ENCODE data around the gene STIM2.

Gene STIM2

GRCh38 chr4:26860922-26861433 is 337 bp downstream of the STIM2 start:
- TF ChIP-seq, protein P1, sequence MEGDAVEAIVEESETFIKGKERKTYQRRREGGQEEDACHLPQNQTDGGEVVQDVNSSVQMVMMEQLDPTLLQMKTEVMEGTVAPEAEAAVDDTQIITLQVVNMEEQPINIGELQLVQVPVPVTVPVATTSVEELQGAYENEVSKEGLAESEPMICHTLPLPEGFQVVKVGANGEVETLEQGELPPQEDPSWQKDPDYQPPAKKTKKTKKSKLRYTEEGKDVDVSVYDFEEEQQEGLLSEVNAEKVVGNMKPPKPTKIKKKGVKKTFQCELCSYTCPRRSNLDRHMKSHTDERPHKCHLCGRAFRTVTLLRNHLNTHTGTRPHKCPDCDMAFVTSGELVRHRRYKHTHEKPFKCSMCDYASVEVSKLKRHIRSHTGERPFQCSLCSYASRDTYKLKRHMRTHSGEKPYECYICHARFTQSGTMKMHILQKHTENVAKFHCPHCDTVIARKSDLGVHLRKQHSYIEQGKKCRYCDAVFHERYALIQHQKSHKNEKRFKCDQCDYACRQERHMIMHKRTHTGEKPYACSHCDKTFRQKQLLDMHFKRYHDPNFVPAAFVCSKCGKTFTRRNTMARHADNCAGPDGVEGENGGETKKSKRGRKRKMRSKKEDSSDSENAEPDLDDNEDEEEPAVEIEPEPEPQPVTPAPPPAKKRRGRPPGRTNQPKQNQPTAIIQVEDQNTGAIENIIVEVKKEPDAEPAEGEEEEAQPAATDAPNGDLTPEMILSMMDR (IDR thresholded peaks at IDR 0.05): no peak
- DNase-seq (ENCODE audit: low spot score): peak; percentile 81
- H3K4me3 ChIP-seq: peak overlapping the region; percentile 95
- H3K27ac ChIP-seq: peak overlapping the region; percentile 87 to 97

DNA sequence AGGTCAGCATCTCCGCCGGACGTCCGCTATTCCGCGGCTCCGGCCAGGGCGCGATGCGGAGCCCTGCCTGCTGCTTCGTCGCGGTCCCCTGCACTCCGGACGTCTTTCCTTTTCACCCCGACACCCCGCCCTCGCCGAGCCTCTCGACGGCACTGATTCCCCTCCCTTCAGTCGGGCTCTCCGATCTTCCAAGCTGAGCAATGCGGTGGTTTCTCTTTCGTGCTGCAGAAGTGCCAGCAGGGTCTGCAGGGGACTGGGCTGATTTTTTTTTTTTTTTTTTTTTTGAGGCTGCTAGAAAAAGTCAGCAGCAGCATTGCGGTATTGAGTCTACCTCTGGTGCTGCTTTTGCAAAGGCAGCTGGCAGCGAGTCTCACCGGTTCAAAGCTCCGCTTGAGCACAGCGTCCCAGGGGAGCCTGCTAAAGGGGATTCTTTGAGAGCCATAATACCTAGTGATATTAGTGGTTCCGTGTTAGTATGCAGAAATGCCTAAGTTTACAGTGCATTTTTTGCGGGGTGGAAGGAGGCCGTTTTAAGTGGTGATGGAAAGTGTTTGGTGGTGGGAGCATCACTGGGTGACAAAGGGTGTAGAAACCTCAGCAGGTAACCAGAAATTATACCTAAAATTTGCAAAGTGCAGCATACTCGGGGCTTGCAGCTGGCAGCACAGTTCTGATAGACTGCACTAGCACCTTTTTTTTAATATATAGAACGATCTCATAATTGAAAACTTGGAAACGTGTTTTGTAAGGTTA is 969 bp downstream of the STIM2 start:
- peak; percentile 84 for DNase-seq (ENCODE audit: low spot score)
- TF ChIP-seq, protein P1 (IDR thresholded peaks at IDR 0.05): no peak
- Histone ChIP-seq H3K4me3 (peak overlapping the region; percentile 95), H3K27ac (peak overlapping the region; percentile 87 to 97)

DNA sequence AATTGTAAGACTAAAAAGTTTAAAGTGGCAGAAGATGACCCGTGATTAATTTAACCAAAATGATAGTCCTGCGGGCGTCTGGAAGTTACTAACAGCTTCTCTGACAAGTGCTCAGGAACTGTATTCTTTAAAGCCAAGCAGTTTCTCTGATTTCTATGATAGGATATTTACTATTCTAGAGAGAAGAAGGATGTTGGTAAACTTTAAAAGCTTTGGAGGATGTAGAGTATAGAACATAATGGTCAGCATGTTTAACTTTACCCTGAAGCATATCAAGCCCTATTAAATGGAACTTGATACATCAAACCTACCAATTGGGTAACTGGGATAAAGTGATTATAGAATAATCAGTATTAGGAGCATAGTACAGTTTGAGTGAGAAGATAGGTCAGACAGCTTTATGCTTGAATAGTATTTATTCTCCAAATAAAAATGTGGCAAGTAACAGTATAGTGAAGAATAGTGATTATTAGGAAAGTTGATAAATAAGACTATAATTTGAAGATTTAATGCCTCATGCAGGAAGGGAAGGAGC is 1.8 kb downstream of the STIM2 start:
- TF ChIP-seq, protein P1 (IDR thresholded peaks at IDR 0.05): no peak
- DNase-seq (ENCODE audit: low spot score): no peak
- Histone ChIP-seq H3K4me3 (peak overlapping the region; percentile 95), H3K27ac (peak overlapping the region in 1 of 2 donors; percentile 2)

DNA sequence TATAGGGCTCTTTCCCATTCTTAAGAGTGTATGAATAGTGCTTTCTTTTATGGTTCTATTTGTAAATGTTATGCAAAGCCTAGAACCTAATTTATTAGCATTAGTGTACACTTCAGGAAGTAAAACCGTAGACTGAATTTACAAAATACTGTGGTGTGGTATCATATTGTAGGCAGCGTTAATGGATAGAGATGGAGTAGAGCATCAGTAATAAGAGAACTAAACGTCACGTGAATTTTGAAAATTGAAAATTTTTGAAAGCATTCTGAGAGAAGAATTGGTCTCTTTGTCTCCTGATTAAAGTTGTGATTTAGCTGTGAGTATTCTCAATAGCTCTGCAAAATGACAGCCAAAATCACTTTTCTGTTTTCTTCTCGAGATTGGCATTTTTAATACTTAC is 2.9 kb downstream of the STIM2 start:
- Histone ChIP-seq H3K27ac (no peak overlapping the region), H3K4me3 (no peak overlapping the region)
- TF ChIP-seq, protein P1 (IDR thresholded peaks at IDR 0.05): no peak
- no peak for DNase-seq (ENCODE audit: low spot score)

DNA sequence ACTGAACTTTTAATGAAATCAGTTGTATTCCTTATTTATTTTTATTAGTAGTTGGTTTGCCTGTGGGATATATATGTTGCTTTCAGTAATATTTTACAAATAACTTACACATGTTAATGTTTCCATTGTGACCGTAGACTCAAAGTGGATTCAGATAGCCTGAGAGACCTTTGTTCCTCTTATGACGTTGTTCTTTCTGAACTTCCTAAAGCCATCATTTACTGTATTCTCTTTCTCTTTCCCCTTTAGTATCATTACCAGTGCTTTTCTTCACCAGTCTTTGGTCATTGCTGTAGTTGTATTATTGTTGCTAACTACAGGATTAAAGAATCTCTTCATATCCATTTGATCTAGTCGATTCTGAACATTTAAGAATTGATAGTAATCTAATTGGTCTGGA is 4.3 kb downstream of the STIM2 start:
- TF ChIP-seq, protein P1 (IDR thresholded peaks at IDR 0.05): no peak
- Histone ChIP-seq H3K4me3 (peak overlapping the region; percentile 8), H3K27ac (peak overlapping the region in 1 of 2 donors; percentile 56)
- DNase-seq (ENCODE audit: low spot score): no peak

DNA sequence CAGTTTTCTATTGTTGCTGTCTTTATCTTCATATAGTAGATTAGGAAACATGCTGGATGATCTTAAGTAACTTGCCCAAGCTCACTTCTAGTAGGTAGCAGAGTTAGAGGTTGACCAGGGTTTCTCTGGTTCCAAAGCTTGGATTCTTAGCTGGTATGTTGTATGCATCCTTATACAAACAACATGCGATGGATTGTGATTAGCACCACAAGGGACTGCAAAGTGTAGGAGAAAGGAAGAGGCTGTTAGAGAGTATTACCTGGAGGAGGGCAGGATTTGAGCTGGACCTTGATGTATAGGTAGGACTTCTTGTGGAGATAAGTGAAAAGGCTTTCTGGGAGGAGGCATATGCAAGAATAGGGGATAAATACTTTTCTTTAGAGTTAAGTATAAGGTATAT is 5.6 kb downstream of the STIM2 start:
- TF ChIP-seq, protein P1 (IDR thresholded peaks at IDR 0.05): no peak
- DNase-seq (ENCODE audit: low spot score): no peak
- no peak overlapping the region for H3K4me3 ChIP-seq
- H3K27ac ChIP-seq: no peak overlapping the region

DNA sequence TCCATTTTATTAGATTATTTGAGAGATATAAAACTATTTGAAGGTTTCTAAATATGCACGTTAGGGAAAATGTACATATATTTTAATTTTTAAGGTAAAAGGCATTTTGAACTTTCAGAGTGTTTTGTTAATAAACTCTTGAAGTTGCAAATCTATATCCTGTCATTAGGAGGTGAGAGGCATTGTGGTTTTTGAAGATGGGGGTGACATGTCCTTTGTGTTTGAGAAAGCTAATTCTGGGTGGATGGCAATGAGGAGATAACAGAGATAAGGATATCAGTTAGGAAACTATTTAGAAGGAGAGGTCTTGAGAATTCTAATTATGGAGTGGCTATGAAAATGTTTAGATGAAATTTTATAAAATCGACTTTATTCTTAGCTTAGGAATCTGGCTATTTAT is 6.1 kb downstream of the STIM2 start:
- TF ChIP-seq, protein P1 (IDR thresholded peaks at IDR 0.05): no peak
- H3K27ac ChIP-seq: no peak overlapping the region
- no peak for DNase-seq (ENCODE audit: low spot score)
- no peak overlapping the region for H3K4me3 ChIP-seq

Measured in coronary artery (tissue), 2 donors.